K562 (cell line): ENCODE measurements around the gene TRIM44. TPM values are rescaled to one million over a fixed set of nuclear protein-coding genes. Genes with fewer than 3 reads are reported as not detected.

Source experiments
- ARNT ChIP-seq, 2 experiments: fragments of 450-650 bp; IDR thresholded peaks; 2 replicates each; pipeline ENCODE4 v1.6.1; 2016; ENCODE audit warnings: mild to moderate bottlenecking in 1 of 2
- CHD1 ChIP-seq: fragments of 200-600 bp; sonication (generic); IDR thresholded peaks from one replicate; pipeline ENCODE4 v1.6.1; 2012; ENCODE audit warnings: mild to moderate bottlenecking, moderate library complexity, low read length, inconsistent platforms
- ELF4 ChIP-seq: fragments of 450-650 bp; formaldehyde crosslinking; IDR thresholded peaks from 2 replicates; pipeline ENCODE4 v1.4.0; 2022; ENCODE audit warnings: missing genetic modification characterization
- FOXJ3 ChIP-seq: sonication (generic); formaldehyde crosslinking; IDR thresholded peaks from 2 replicates; pipeline ENCODE4 v1.4.0; 2020; ENCODE audit warnings: mild to moderate bottlenecking, missing genetic modification reagents
- HDAC3 ChIP-seq: fragments of 450-650 bp; IDR thresholded peaks from 2 replicates; pipeline ENCODE4 v1.6.1; 2018; ENCODE audit warnings: borderline replicate concordance, mild to moderate bottlenecking, moderate library complexity; ENCODE audit not compliant: partially characterized antibody
- HDAC8 ChIP-seq: fragments of 450-650 bp; IDR thresholded peaks from 2 replicates; pipeline ENCODE4 v1.6.1; 2016; ENCODE audit warnings: mild to moderate bottlenecking, missing genetic modification characterization, moderate library complexity, missing compliant biosample characterization
- HNRNPUL1 ChIP-seq: fragments of 200-400 bp; formaldehyde crosslinking; IDR thresholded peaks from 2 replicates; pipeline ENCODE4 v1.6.1; 2017; ENCODE audit warnings: low read length
- MEIS2 ChIP-seq: fragments of 450-650 bp; IDR thresholded peaks from 2 replicates; pipeline ENCODE4 v1.6.1; 2014; ENCODE audit warnings: mild to moderate bottlenecking; ENCODE audit not compliant: partially characterized antibody
- MTF1 ChIP-seq: fragments of 250-450 bp; sonication (Bioruptor Pico); IDR thresholded peaks from 2 replicates; pipeline ENCODE4 v1.9.0; 2021; ENCODE audit warnings: moderate library complexity, mild to moderate bottlenecking, inconsistent platforms, borderline replicate concordance
- NCOA1 ChIP-seq: fragments of 450-650 bp; IDR thresholded peaks from 2 replicates; pipeline ENCODE4 v1.6.1; 2016; ENCODE audit warnings: low read depth
- RFX7 ChIP-seq: fragments of 250-450 bp; sonication (Bioruptor Pico); IDR thresholded peaks from 2 replicates; pipeline ENCODE4 v1.5.1; 2021; ENCODE audit warnings: mild to moderate bottlenecking
- SETDB1 ChIP-seq: IDR thresholded peaks from one replicate; pipeline ENCODE4 v1.6.1; 2012; ENCODE audit warnings: low read length, control low read depth, inconsistent platforms
- ZNF134 ChIP-seq: fragments of 250-450 bp; sonication (Bioruptor Pico); conservative IDR thresholded peaks from 2 replicates; pipeline ENCODE4 v1.4.0; 2020
- polyA plus RNA-seq, 8 experiments: library from polyadenylated mRNA; depleted of rRNA in 4 of 8; stranded (reverse) in 5 of 8; unstranded in 3 of 8; fragments of >200 nt; fragmentation: Nextera tagmentation in 2 of 8; fragmentation: Illumina TruSeq in 1 of 8; extraction: Ambion mirVana in 2 of 8; extraction: Trizol in 1 of 8; gene quantifications; 2 replicates each; pipeline versions ENCODE4 v1.2.1 to v1.2.3, GENCODE V29; 2011 to 2014; ENCODE audit warnings: inconsistent platforms in 1 of 8, missing spikeins in 1 of 8
- total RNA-seq, 7 experiments: library from RNA; depleted of rRNA in 6 of 7; stranded (reverse); fragments of >200 nt in 6 of 7; fragmentation: Illumina TruSeq in 2 of 7; extraction: Trizol in 2 of 7; gene quantifications; 2 replicates each; pipeline versions ENCODE4 v1.2.1 to v1.2.3, GENCODE V29; 2011 to 2021; ENCODE audit warnings: low replicate concordance in 1 of 7
- TF ChIP-seq, protein P1 (sequence below): fragments of 450-650 bp; conservative IDR thresholded peaks from 2 replicates; pipeline ENCODE4 v1.6.1; 2016; ENCODE audit warnings: missing genetic modification characterization, low read depth, mild to moderate bottlenecking, missing compliant biosample characterization, moderate library complexity
- TF ChIP-seq, protein P2 (sequence below): sonication (generic); formaldehyde crosslinking; IDR thresholded peaks from 2 replicates; pipeline ENCODE4 v1.8.0; 2023; ENCODE audit warnings: mild to moderate bottlenecking, missing genetic modification reagents
- TF ChIP-seq, protein P3 (sequence below): fragments of 450-650 bp; formaldehyde crosslinking; IDR thresholded peaks from 2 replicates; pipeline ENCODE4 v1.4.0; 2020; ENCODE audit warnings: mild to moderate bottlenecking, moderate library complexity
- TF ChIP-seq, protein P4 (sequence below), 2 experiments: fragments of 250-450 bp in 1 of 2; fragments of 450-650 bp in 1 of 2; sonication (Bioruptor Pico) in 1 of 2; IDR thresholded peaks; 2 replicates each; pipeline versions ENCODE4 v1.6.1 to v1.8.0; 2016 to 2021; ENCODE audit warnings: mild to moderate bottlenecking in 2 of 2, moderate library complexity in 2 of 2, missing compliant biosample characterization in 1 of 2, missing genetic modification characterization in 1 of 2
- TF ChIP-seq, protein P5 (sequence below), 2 experiments: fragments of 450-650 bp in 1 of 2; sonication (generic) in 1 of 2; formaldehyde crosslinking; conservative IDR thresholded peaks; 2 replicates each; pipeline versions ENCODE4 v1.4.0 to v1.8.1; 2020 to 2022; ENCODE audit warnings: mild to moderate bottlenecking in 1 of 2, missing genetic modification reagents in 1 of 2
- TF ChIP-seq, protein P6 (sequence below): sonication (generic); formaldehyde crosslinking; IDR thresholded peaks from 2 replicates; pipeline ENCODE4 v1.8.0; 2022; ENCODE audit warnings: missing genetic modification reagents, mild to moderate bottlenecking, borderline replicate concordance

TRIM44 gene
- total and polyA plus RNA-seq, 9 of the 15 experiments (the other 6 are each of a cell fraction or from before 2014, with no cell fraction given) = 8.3 to 105 (median 37.2) TPM

DNA sequence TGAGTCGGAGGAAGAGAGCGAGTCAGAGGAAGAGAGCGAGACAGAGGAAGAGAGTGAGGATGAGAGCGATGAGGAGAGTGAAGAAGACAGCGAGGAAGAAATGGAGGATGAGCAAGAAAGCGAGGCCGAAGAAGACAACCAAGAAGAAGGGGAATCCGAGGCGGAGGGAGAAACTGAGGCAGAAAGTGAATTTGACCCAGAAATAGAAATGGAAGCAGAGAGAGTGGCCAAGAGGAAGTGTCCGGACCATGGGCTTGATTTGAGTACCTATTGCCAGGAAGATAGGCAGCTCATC is 780 bp downstream of the TRIM44 start (continued):
- TF ChIP-seq HNRNPUL1 (no peak), ZNF134 (CRISPR knock-in tag) (no peak), HDAC8 (tag) (no peak), NCOA1 (no peak), SETDB1 (no peak), CHD1 (no peak), RFX7 (CRISPR knock-in tag) (no peak), MTF1 (no peak), HDAC3 (no peak), FOXJ3 (CRISPR knock-in tag) (no peak), ELF4 (peak; percentile 48; the same call in 1 of the 2 replicates), MEIS2 (no peak), ARNT (IDR thresholded peaks at IDR 0.05) (peak in 1 of 2 experiments; percentile 88; a peak in 1 of 4 replicates)
- TF ChIP-seq, protein P1, sequence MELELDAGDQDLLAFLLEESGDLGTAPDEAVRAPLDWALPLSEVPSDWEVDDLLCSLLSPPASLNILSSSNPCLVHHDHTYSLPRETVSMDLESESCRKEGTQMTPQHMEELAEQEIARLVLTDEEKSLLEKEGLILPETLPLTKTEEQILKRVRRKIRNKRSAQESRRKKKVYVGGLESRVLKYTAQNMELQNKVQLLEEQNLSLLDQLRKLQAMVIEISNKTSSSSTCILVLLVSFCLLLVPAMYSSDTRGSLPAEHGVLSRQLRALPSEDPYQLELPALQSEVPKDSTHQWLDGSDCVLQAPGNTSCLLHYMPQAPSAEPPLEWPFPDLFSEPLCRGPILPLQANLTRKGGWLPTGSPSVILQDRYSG = no peak
- TF ChIP-seq, protein P2, sequence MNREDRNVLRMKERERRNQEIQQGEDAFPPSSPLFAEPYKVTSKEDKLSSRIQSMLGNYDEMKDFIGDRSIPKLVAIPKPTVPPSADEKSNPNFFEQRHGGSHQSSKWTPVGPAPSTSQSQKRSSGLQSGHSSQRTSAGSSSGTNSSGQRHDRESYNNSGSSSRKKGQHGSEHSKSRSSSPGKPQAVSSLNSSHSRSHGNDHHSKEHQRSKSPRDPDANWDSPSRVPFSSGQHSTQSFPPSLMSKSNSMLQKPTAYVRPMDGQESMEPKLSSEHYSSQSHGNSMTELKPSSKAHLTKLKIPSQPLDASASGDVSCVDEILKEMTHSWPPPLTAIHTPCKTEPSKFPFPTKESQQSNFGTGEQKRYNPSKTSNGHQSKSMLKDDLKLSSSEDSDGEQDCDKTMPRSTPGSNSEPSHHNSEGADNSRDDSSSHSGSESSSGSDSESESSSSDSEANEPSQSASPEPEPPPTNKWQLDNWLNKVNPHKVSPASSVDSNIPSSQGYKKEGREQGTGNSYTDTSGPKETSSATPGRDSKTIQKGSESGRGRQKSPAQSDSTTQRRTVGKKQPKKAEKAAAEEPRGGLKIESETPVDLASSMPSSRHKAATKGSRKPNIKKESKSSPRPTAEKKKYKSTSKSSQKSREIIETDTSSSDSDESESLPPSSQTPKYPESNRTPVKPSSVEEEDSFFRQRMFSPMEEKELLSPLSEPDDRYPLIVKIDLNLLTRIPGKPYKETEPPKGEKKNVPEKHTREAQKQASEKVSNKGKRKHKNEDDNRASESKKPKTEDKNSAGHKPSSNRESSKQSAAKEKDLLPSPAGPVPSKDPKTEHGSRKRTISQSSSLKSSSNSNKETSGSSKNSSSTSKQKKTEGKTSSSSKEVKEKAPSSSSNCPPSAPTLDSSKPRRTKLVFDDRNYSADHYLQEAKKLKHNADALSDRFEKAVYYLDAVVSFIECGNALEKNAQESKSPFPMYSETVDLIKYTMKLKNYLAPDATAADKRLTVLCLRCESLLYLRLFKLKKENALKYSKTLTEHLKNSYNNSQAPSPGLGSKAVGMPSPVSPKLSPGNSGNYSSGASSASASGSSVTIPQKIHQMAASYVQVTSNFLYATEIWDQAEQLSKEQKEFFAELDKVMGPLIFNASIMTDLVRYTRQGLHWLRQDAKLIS (CRISPR knock-in tag) = peak; percentile 15; the same call in 1 of the 2 replicates
- TF ChIP-seq, protein P3, sequence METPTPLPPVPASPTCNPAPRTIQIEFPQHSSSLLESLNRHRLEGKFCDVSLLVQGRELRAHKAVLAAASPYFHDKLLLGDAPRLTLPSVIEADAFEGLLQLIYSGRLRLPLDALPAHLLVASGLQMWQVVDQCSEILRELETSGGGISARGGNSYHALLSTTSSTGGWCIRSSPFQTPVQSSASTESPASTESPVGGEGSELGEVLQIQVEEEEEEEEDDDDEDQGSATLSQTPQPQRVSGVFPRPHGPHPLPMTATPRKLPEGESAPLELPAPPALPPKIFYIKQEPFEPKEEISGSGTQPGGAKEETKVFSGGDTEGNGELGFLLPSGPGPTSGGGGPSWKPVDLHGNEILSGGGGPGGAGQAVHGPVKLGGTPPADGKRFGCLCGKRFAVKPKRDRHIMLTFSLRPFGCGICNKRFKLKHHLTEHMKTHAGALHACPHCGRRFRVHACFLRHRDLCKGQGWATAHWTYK (CRISPR knock-in tag) = no peak
- TF ChIP-seq, protein P4, sequence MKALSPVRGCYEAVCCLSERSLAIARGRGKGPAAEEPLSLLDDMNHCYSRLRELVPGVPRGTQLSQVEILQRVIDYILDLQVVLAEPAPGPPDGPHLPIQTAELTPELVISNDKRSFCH (CRISPR knock-in tag; IDR thresholded peaks at IDR 0.05) = no peak
- TF ChIP-seq, protein P4 (tag; IDR thresholded peaks at IDR 0.05) = no peak
- TF ChIP-seq, protein P5, sequence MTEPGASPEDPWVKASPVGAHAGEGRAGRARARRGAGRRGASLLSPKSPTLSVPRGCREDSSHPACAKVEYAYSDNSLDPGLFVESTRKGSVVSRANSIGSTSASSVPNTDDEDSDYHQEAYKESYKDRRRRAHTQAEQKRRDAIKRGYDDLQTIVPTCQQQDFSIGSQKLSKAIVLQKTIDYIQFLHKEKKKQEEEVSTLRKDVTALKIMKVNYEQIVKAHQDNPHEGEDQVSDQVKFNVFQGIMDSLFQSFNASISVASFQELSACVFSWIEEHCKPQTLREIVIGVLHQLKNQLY (CRISPR knock-in tag; conservative IDR thresholded peaks at IDR 0.05) = no peak
- TF ChIP-seq, protein P6, sequence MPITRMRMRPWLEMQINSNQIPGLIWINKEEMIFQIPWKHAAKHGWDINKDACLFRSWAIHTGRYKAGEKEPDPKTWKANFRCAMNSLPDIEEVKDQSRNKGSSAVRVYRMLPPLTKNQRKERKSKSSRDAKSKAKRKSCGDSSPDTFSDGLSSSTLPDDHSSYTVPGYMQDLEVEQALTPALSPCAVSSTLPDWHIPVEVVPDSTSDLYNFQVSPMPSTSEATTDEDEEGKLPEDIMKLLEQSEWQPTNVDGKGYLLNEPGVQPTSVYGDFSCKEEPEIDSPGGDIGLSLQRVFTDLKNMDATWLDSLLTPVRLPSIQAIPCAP (CRISPR knock-in tag) = no peak
